IMR-90 (cell line): ENCODE results near the gene CSH1.

Experiments used
- CTCF ChIP-seq: conservative IDR thresholded peaks from 2 replicates; pipeline ENCODE4 v1.5.1; 2012; ENCODE audit warnings: mild to moderate bottlenecking, low read depth, low read length, improper control_type of control experiment
- RAD21 ChIP-seq: IDR thresholded peaks from 2 replicates; pipeline ENCODE4 v1.6.1; 2012; ENCODE audit warnings: low read length, improper control_type of control experiment

- TF ChIP-seq CTCF = peak; percentile 60
- no peak for TF ChIP-seq RAD21
These were observed 47.3 kb downstream of the CSH1 start for GRCh38 chr17:63848834-63849689.
